ENCODE data around the gene KIF19.

DNA sequence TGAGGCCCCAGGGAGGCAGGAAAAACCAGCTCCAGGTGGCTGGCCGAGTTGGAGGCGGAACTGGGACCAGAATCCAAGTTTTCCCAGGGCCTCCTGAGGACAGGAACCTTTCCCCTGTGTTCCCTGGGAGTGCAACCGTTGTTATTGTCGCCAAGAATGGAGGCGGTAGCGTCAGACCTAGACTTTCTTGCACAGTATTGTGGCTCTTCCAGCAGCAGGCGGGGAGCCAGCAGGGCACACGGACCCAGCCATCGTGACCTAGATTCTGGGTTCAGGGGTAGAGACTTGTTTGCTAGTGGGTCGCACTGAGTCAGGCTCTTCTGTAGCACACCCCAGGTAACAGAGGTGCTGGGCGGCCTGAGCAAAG, 667 bp upstream of the KIF19 start:
- no peak for TF ChIP-seq EP300 (IDR thresholded peaks at IDR 0.05)
- TF ChIP-seq POLR2AphosphoS5 (IDR thresholded peaks at IDR 0.05), result no peak
